ENCODE data around the gene PRDM10. TPM values are rescaled to one million over a fixed set of nuclear protein-coding genes. Genes with fewer than 3 reads are reported as not detected.

The PRDM10 gene
- total RNA-seq, 2 experiments from 2014 or later, result 8.2 to 9.6 TPM

GRCh38 chr11:129946965-129947364, 55.7 kb downstream of the PRDM10 start:
- no peak overlapping the region for H3K4me3 Mint-ChIP-seq
- CTCF ChIA-PET, result interaction anchor here (0.6 kb wide), 1 partner anchor 226 kb away, joined by 3 read pairs; no protein-coding TSS in a partner anchor
- intact Hi-C loops (cut with DNase I, micrococcal nuclease), result no loop called here

GRCh38 chr11:129946256-129946655, 56.4 kb downstream of the PRDM10 start:
- Mint-ChIP-seq H3K9me3 (no peaks in the 10 kb centered on the region), H3K4me3 (no peak overlapping the region), H3K4me1 (ENCODE audit: low read depth) (no peaks in the 10 kb centered on the region), H3K27me3 (no peaks in the 10 kb centered on the region), H3K27ac (no peak overlapping the region), H3K36me3 (ENCODE audit: low read depth) (peaks cover 68% of the 10 kb centered on the region)
- Histone ChIP-seq H3K27ac (ENCODE audit: low read depth in 1 of 2, low read length in 2 of 2) (no peak overlapping the region), H3K4me1 (ENCODE audit: insufficient read depth, low read length) (no peaks in the 10 kb centered on the region), H3K4me3 (ENCODE audit: low read length) (no peak overlapping the region), H3K9me3 (ENCODE audit: control insufficient read depth in 1 of 2, insufficient read depth in 1 of 2, low read length in 2 of 2) (no peaks in the 10 kb centered on the region), H3K27me3 (ENCODE audit: control insufficient read depth in 1 of 2, insufficient read depth in 2 of 2, low read length in 2 of 2) (no peaks in the 10 kb centered on the region), H3K36me3 (ENCODE audit: insufficient read depth, low read length) (peaks cover 36% of the 10 kb centered on the region)
- ATAC-seq (ENCODE audit: poor library complexity), result no peak
- intact Hi-C loops (cut with DNase I, micrococcal nuclease), result no loop called here
- no peak for TF ChIP-seq CTCF (IDR thresholded peaks at IDR 0.05)
- no peak for DNase-seq
- ChIA-PET POLR2A (no interaction called here), CTCF (interaction anchor here (0.6 kb wide), 1 partner anchor 226 kb away, joined by 3 read pairs; no protein-coding TSS in a partner anchor)

More at GRCh38 chr11:129946965-129947364, 55.7 kb downstream of the PRDM10 start:
- no peaks in the 10 kb centered on the region for H3K27me3 Mint-ChIP-seq
- H3K4me1 Mint-ChIP-seq (ENCODE audit: low read depth), result no peaks in the 10 kb centered on the region
- Histone ChIP-seq H3K4me1 (ENCODE audit: insufficient read depth, low read length) (no peaks in the 10 kb centered on the region), H3K36me3 (ENCODE audit: insufficient read depth, low read length) (peaks cover 31% of the 10 kb centered on the region), H3K27ac (ENCODE audit: low read depth in 1 of 2, low read length in 2 of 2) (no peak overlapping the region), H3K9me3 (ENCODE audit: control insufficient read depth in 1 of 2, insufficient read depth in 1 of 2, low read length in 2 of 2) (no peaks in the 10 kb centered on the region), H3K4me3 (ENCODE audit: low read length) (no peak overlapping the region), H3K27me3 (ENCODE audit: control insufficient read depth in 1 of 2, insufficient read depth in 2 of 2, low read length in 2 of 2) (no peaks in the 10 kb centered on the region)
- no peaks in the 10 kb centered on the region for H3K9me3 Mint-ChIP-seq
- ATAC-seq (ENCODE audit: poor library complexity) (no peak), DNase-seq (no peak)
- no peak overlapping the region for H3K27ac Mint-ChIP-seq
- POLR2A ChIA-PET, result no interaction called here
- H3K36me3 Mint-ChIP-seq (ENCODE audit: low read depth), result peaks cover 60% of the 10 kb centered on the region
- no peak for TF ChIP-seq CTCF (IDR thresholded peaks at IDR 0.05)

GRCh38 chr11:129945373-129945772, 57.3 kb downstream of the PRDM10 start:
- H3K4me3 ChIP-seq (ENCODE audit: low read length), result no peak overlapping the region

More at GRCh38 chr11:129945373-129945772, 57.3 kb downstream of the PRDM10 start:
- no peaks in the 10 kb centered on the region for H3K27me3 Mint-ChIP-seq
- H3K4me1 Mint-ChIP-seq (ENCODE audit: low read depth), result no peaks in the 10 kb centered on the region
- no peak for DNase-seq
- H3K36me3 Mint-ChIP-seq (ENCODE audit: low read depth), result peaks cover 74% of the 10 kb centered on the region
- no peak overlapping the region for H3K27ac Mint-ChIP-seq
- no peak for TF ChIP-seq CTCF (IDR thresholded peaks at IDR 0.05)
- ChIA-PET POLR2A (no interaction called here), CTCF (interaction anchor here (0.7 kb wide), 1 partner anchor 187 kb away, joined by 3 read pairs; no protein-coding TSS in a partner anchor)
- ATAC-seq (ENCODE audit: poor library complexity), result no peak
- no peaks in the 10 kb centered on the region for H3K27me3 ChIP-seq (ENCODE audit: control insufficient read depth in 1 of 2, insufficient read depth in 2 of 2, low read length in 2 of 2)
- no peaks in the 10 kb centered on the region for H3K9me3 Mint-ChIP-seq
- no peak overlapping the region for H3K27ac ChIP-seq (ENCODE audit: low read depth in 1 of 2, low read length in 2 of 2)
- H3K9me3 ChIP-seq (ENCODE audit: control insufficient read depth in 1 of 2, insufficient read depth in 1 of 2, low read length in 2 of 2), result no peaks in the 10 kb centered on the region
- H3K4me1 ChIP-seq (ENCODE audit: insufficient read depth, low read length), result no peaks in the 10 kb centered on the region
- peaks cover 41% of the 10 kb centered on the region for H3K36me3 ChIP-seq (ENCODE audit: insufficient read depth, low read length)
- no peak overlapping the region for H3K4me3 Mint-ChIP-seq
- intact Hi-C loops (cut with DNase I, micrococcal nuclease), result no loop called here

Measured in CD4-positive, alpha-beta T cell (primary cell).